Smooth muscle cell (in vitro differentiated cells): ENCODE measurements around the gene DDX28. TPM values are rescaled to one million over a fixed set of nuclear protein-coding genes. Genes with fewer than 3 reads are reported as not detected.

Experiments
- DNase-seq: peaks from one replicate; lab custom pipeline; 2025; ENCODE audit not compliant: unreplicated experiment; lab: John Stamatoyannopoulos, UW
- H2AFZ ChIP-seq: fragments of 200-600 bp; sonication (generic); 2 replicates; pipeline ENCODE4 v1.6.0; 2016; ENCODE audit warnings: antibody characterized with exemption, low read depth, mild to moderate bottlenecking
- H3F3A ChIP-seq: fragments of 200-600 bp; sonication (generic); 2 replicates; pipeline ENCODE4 v1.6.0; 2017; ENCODE audit warnings: antibody characterized with exemption, low read depth
- H3K27ac ChIP-seq: fragments of 200-600 bp; sonication (generic); 2 replicates; pipeline ENCODE4 v1.5.1; 2016; ENCODE audit warnings: low read depth, mild to moderate bottlenecking
- H3K27me3 ChIP-seq: fragments of 200-600 bp; sonication (generic); 2 replicates; pipeline ENCODE4 v1.6.1; 2016; ENCODE audit warnings: low read depth, mild to moderate bottlenecking
- H3K36me3 ChIP-seq: fragments of 200-600 bp; sonication (generic); 2 replicates; pipeline ENCODE4 v1.5.1; 2016; ENCODE audit warnings: low read depth
- H3K4me1 ChIP-seq: fragments of 200-600 bp; sonication (generic); 2 replicates; pipeline ENCODE4 v1.5.1; 2016; ENCODE audit warnings: low read depth
- H3K4me2 ChIP-seq: fragments of 200-600 bp; sonication (generic); 2 replicates; pipeline ENCODE4 v1.6.0; 2016; ENCODE audit warnings: mild to moderate bottlenecking
- H3K4me3 ChIP-seq: fragments of 200-600 bp; sonication (generic); 2 replicates; pipeline ENCODE4 v1.5.1; 2016; ENCODE audit warnings: mild to moderate bottlenecking
- H3K79me2 ChIP-seq: fragments of 200-600 bp; sonication (generic); 2 replicates; pipeline ENCODE4 v1.6.0; 2016; ENCODE audit warnings: low read depth, mild to moderate bottlenecking
- H3K9ac ChIP-seq: fragments of 200-600 bp; sonication (generic); 2 replicates; pipeline ENCODE4 v1.6.0; 2016; ENCODE audit warnings: low read depth
- H3K9me3 ChIP-seq: fragments of 200-600 bp; sonication (generic); replicated peaks from 2 replicates; pipeline ENCODE4 v1.5.1; 2016; ENCODE audit warnings: low read depth
- H4K20me1 ChIP-seq: fragments of 200-600 bp; sonication (generic); 2 replicates; pipeline ENCODE4 v1.6.0; 2016; ENCODE audit warnings: low read depth
- WGBS: methylation state at CpG from one replicate; pipeline ENCODE4 v1.1.7; 2016; ENCODE audit warnings: low lambda C conversion rate; 5-methylcytosine and 5-hydroxymethylcytosine counted together
- polyA plus RNA-seq: library from polyadenylated mRNA; unstranded; fragments of >200 nt; fragmentation: Nextera tagmentation; extraction: Ambion mirVana; gene quantifications from 2 replicates; pipeline ENCODE4 v1.2.1, GENCODE V29; 2016
- total RNA-seq: library from RNA; depleted of rRNA; stranded (reverse); fragments of >200 nt; gene quantifications from 2 replicates; pipeline ENCODE4 v1.2.3, GENCODE V29; 2014
- TF ChIP-seq, protein P1 (sequence below): fragments of 200-600 bp; sonication (generic); IDR thresholded peaks from 2 replicates; pipeline ENCODE4 v1.5.1; 2017; ENCODE audit warnings: borderline replicate concordance, mild to moderate bottlenecking, antibody characterized with exemption; ENCODE audit not compliant: insufficient read depth, poor library complexity, severe bottlenecking

DDX28 gene
- total and polyA plus RNA-seq, 2 experiments from 2014 or later: 6.7 to 9.0 TPM

DNA sequence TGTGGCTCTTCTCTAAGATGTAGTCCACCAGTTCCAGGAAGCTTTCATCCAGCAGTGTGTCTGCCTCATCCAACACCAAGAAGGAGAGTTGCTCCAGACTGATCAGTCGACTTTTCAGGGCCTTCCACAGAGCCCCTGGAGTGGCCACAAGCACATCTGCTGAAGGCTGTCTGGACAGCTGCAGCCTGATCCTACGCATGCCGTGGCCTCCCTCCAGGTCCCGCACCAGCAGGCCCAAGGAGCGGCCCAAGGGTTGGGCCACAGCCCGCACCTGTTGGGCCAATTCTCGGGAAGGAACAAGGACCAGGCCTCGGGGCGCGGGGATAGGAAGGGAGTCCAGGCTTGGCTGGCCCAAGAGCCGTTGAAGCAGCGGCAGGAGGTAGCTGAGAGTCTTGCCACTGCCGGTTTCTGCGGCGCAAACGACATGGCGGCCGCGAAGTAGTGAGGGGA lies 729 bp downstream of the DDX28 start:
- no peaks in the 10 kb centered on the region for H3F3A ChIP-seq
- no peaks in the 10 kb centered on the region for H4K20me1 ChIP-seq
- peaks cover 4% of the 10 kb centered on the region for H3K4me1 ChIP-seq
- no peaks in the 10 kb centered on the region for H3K27me3 ChIP-seq
- H3K4me3 ChIP-seq: peak overlapping the region; percentile 72
- peak overlapping the region; percentile 84 for H3K27ac ChIP-seq
- peak overlapping the region; percentile 97 for H3K9ac ChIP-seq
- H3K36me3 ChIP-seq: no peaks in the 10 kb centered on the region
- peaks cover 11% of the 10 kb centered on the region for H3K79me2 ChIP-seq
- 20% methylated on average over 19 of the region's 19 CpGs for WGBS
- TF ChIP-seq, protein P1, sequence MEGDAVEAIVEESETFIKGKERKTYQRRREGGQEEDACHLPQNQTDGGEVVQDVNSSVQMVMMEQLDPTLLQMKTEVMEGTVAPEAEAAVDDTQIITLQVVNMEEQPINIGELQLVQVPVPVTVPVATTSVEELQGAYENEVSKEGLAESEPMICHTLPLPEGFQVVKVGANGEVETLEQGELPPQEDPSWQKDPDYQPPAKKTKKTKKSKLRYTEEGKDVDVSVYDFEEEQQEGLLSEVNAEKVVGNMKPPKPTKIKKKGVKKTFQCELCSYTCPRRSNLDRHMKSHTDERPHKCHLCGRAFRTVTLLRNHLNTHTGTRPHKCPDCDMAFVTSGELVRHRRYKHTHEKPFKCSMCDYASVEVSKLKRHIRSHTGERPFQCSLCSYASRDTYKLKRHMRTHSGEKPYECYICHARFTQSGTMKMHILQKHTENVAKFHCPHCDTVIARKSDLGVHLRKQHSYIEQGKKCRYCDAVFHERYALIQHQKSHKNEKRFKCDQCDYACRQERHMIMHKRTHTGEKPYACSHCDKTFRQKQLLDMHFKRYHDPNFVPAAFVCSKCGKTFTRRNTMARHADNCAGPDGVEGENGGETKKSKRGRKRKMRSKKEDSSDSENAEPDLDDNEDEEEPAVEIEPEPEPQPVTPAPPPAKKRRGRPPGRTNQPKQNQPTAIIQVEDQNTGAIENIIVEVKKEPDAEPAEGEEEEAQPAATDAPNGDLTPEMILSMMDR: no peak
- no peak for DNase-seq
- no peaks in the 10 kb centered on the region for H3K9me3 ChIP-seq
- H3K4me2 ChIP-seq: peak overlapping the region; percentile 94
- peak overlapping the region; percentile 92 for H2AFZ ChIP-seq

DNA sequence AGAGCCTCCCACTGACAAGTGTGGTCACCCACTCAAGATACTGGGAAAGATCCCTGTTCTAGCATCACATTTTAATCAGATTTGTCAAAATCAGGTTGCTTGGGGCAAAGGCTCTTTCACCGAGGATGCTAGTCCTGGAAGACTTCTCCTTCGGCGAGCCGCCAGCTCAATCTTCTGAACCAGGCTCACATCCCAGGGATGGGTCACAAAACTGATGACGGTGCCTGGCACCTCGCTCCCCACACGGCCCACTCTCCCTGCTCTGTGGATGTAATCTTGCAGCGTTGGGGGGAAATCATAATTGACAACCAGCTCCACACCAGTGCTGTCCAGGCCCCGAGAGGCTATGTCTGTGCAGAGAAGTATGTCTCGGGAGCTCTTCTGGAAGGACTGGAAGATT lies 1.5 kb downstream of the DDX28 start:
- H3K9me3 ChIP-seq: no peaks in the 10 kb centered on the region
- H3K27me3 ChIP-seq: no peaks in the 10 kb centered on the region
- DNase-seq: no peak
- H3K27ac ChIP-seq: no peak overlapping the region
- 95% methylated on average over 10 of the region's 10 CpGs for WGBS
- H3K79me2 ChIP-seq: peaks cover 11% of the 10 kb centered on the region
- peak overlapping the region; percentile 94 for H3K4me2 ChIP-seq
- H3F3A ChIP-seq: no peaks in the 10 kb centered on the region
- H4K20me1 ChIP-seq: no peaks in the 10 kb centered on the region
- H3K36me3 ChIP-seq: no peaks in the 10 kb centered on the region
- no peak overlapping the region for H3K9ac ChIP-seq
- peaks cover 4% of the 10 kb centered on the region for H3K4me1 ChIP-seq
- no peak overlapping the region for H2AFZ ChIP-seq
- TF ChIP-seq, protein P1: no peak
- H3K4me3 ChIP-seq: no peak overlapping the region

DNA sequence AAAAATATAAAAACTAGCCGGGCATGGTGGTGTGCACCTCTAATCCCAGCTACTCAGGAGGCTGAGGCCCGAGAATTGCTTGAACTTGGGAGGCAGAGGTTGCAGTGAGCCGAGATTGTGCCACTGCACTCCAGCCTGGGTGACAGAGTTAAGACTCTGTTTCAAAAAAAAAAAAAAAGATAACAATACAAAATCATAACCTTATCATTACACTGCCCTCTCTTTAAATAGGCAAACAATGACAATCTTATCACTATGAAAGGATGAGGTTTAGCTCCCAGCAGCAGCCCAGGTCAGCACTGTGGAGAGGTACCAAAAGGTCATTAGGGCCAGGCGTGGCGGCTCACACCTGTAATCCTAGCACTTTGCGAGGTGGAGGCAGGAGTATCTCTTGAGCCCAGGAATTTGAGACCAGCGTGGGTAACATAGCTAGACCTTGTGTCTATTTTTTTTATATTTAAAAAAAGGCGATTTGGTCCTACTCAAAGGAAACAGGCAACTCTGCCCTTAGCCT lies 3.8 kb downstream of the DDX28 start:
- no peaks in the 10 kb centered on the region for H4K20me1 ChIP-seq

More for the DNA sequence above, 3.8 kb downstream of the DDX28 start:
- Histone ChIP-seq H3F3A (no peaks in the 10 kb centered on the region), H3K79me2 (peaks cover 10% of the 10 kb centered on the region), H3K9ac (no peak overlapping the region), H3K9me3 (no peaks in the 10 kb centered on the region), H3K4me3 (no peak overlapping the region), H3K27ac (no peak overlapping the region), H2AFZ (no peak overlapping the region), H3K4me1 (peaks cover 4% of the 10 kb centered on the region), H3K4me2 (no peak overlapping the region), H3K27me3 (no peaks in the 10 kb centered on the region), H3K36me3 (no peaks in the 10 kb centered on the region)
- 83% methylated on average over 8 of the region's 8 CpGs for WGBS
- TF ChIP-seq, protein P1: no peak
- no peak for DNase-seq
